AG09319 (cell line): ENCODE data around the gene SHISA6.

Source experiments
- DNase-seq: peaks from one replicate; pipeline ENCODE4 v3.0.0-alpha.2; 2010; ENCODE audit warnings: low read depth; ENCODE audit errors: extremely low read depth
- TF ChIP-seq, protein P1 (sequence below): IDR thresholded peaks from 2 replicates; pipeline ENCODE4 v1.5.1; 2011; ENCODE audit warnings: low read depth, mild to moderate bottlenecking, inconsistent platforms, low read length, moderate library complexity

SHISA6 gene

DNA sequence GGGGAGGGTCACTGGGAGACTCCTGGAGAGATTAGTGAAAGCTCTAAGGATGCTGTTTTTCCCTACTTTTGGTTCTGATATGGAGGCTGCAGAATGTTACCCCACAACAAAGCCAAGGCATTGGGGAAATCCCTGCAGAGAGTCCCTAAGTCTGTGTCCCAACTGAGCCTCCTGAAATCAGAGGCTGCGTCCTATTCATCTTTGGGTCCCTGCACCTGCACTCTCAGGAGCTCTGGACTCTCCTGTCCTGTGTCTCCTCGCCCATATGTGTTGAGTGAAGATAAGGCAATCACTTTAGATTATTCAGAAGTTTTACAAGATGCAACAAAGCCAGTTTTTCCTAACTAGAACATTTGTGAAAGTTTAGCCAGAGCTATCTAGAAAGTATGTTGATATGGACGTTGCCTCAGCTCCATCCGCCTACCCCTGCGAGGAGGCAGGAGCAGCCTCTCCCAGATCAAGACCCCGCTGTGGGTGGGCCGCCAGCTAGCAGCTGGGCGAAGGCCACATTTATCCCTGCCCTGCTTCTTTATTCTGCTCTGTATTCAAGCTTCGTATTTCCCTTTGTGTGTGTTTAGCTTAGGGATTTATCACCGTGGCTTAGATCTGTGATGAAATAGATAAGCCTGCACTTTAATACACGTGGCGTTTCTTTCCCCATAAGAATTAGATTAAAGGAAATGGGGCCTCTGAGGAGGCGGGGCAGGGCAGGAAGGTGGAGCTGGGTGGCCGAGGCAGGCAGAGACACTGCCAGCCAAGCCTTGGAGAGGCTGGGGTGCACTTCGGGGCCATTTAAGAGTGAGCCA, 37.4 kb downstream of the SHISA6 start:
- TF ChIP-seq, protein P1, sequence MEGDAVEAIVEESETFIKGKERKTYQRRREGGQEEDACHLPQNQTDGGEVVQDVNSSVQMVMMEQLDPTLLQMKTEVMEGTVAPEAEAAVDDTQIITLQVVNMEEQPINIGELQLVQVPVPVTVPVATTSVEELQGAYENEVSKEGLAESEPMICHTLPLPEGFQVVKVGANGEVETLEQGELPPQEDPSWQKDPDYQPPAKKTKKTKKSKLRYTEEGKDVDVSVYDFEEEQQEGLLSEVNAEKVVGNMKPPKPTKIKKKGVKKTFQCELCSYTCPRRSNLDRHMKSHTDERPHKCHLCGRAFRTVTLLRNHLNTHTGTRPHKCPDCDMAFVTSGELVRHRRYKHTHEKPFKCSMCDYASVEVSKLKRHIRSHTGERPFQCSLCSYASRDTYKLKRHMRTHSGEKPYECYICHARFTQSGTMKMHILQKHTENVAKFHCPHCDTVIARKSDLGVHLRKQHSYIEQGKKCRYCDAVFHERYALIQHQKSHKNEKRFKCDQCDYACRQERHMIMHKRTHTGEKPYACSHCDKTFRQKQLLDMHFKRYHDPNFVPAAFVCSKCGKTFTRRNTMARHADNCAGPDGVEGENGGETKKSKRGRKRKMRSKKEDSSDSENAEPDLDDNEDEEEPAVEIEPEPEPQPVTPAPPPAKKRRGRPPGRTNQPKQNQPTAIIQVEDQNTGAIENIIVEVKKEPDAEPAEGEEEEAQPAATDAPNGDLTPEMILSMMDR: no peak

DNA sequence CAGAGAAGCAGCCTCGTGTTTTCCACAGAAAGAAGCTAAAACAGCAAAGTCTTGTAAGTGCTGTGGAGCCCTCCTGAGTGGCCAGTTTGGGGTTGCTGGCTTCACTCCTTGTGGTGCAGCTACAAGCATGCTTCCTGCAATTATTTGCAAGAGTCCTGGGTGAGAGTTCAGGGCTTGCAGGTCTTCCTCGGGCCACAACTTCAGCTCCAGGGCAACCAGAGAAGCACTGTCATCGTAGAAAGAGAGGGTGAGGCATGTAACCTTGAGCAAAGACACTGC, 37.9 kb downstream of the SHISA6 start:
- TF ChIP-seq, protein P1: no peak
- DNase-seq: no peak

More for the DNA sequence above, 37.4 kb downstream of the SHISA6 start:
- DNase-seq: no peak

DNA sequence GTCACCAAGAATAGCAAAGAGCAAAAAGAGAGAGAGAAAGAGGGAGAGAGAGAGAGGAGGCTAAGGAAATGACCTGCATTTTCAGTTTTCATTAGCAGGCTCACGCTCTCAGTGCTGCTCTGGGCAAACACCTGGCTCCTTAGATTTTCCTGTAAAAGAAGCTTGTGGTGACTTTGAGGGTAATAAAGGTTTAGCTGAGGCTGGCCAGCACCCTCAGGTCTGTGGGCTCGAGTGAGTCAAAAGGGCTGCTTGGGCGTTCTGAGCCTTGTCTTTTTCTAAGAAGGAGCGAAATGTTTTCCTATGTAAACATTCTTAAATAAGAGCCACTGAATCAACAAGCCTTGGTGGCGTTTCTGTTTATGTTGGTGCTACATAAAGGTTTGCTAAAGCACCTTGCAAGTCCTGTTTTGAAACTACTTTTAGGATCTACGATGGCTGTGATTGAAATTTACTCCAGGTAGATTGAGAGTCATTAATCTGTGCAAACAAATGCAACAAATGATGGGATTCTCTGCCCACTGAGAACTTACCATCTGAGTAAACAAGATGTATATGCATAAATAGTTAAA, 38.8 kb downstream of the SHISA6 start:
- no peak for DNase-seq
- TF ChIP-seq, protein P1: no peak

DNA sequence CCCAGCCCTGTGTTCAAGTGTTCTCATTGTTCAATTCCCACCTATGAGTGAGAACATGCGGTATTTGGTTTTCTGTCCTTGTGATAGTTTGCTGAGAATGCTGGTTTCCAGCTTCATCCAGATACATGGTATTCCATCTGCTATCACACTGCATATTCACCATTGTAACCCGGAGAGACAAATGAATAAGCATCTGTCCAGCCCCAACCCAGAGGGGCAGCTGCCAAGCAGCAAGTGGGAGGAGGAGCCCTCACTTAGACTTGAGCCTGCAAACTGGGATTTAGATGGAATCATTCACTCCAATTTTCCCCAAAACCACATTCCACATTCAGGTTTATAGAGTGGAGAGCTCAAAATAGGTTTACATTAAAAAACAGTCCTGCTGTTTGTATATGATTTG, 41.6 kb downstream of the SHISA6 start:
- no peak for DNase-seq
- TF ChIP-seq, protein P1: no peak

DNA sequence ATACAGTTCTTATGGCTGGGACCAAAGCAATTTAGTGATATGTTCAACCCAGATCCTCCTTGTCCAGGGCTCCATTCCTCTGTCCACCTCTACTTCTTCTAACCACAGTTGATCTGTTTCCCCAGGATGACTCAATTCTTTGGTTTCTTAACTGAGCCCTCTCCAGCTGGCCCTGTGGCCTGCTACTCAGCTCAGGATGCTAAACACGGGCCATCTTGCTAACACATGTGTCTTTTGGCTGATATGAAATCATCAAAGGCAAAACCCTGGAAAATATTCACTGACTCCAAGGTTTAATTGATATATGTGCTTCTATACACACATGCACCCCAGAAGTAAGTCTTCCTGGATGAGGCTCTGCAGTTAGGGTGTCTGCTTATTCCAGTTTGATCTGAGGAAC, 43.8 kb downstream of the SHISA6 start:
- TF ChIP-seq, protein P1: no peak
- DNase-seq: no peak

DNA sequence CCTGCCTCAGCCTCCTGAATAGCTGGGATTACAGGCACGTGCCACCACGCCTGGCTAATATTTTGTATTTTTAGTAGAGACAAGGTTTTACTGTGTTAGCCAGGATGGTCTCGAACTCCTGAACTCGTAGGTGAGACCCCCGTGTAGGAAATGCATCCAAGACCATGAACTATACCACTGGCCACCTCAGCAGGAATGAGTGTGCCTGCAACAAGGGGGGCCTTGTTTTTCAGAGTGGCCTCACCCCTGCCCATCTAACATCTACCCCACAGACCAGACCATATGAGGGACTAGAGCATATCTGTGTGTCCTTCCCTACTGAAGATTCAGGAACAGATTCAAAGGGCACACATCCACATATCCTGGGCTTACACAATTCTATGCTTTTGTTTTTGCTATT, 44.9 kb downstream of the SHISA6 start:
- no peak for DNase-seq

DNA sequence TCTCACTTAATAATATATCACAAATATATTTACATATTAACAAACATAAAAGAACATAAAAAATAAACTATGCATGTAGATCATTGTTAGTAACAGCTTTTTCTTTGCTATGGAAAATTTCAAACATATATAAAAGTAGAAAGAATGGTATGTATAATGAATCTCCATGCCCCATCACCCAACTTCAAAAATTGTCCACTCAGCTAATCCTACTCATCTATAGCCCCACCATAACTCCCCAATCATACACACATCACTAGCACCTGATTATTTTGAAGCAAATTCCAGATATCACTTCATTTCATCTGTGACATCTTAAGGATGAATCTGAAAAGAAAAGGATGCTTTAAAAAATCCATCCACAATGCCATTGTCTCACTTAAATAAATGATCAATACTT, 46.8 kb downstream of the SHISA6 start:
- TF ChIP-seq, protein P1: no peak
- no peak for DNase-seq

More for the DNA sequence above, 44.9 kb downstream of the SHISA6 start:
- TF ChIP-seq, protein P1: no peak
